GM12873 (cell line): Measurements from ENCODE around the gene XCL2.

Experiments used
- CTCF ChIP-seq: IDR thresholded peaks from 2 replicates; pipeline ENCODE4 v1.5.1; 2012; ENCODE audit warnings: low read depth, mild to moderate bottlenecking, moderate library complexity, low read length, control low read depth; ENCODE audit not compliant: insufficient read depth; ENCODE audit errors: missing control alignments

Gene XCL2

GRCh38 chr1:168567568-168567967 lies 23.8 kb upstream of the XCL2 start:
- no peak for TF ChIP-seq CTCF

- no peak for TF ChIP-seq CTCF
Observed at GRCh38 chr1:168567007-168567406, 23.2 kb upstream of the XCL2 start.

- no peak for TF ChIP-seq CTCF
Observed at GRCh38 chr1:168565825-168566224, 22.0 kb upstream of the XCL2 start.

GRCh38 chr1:168561989-168562388 lies 18.2 kb upstream of the XCL2 start:
- no peak for TF ChIP-seq CTCF

GRCh38 chr1:168560370-168560769 lies 16.6 kb upstream of the XCL2 start:
- TF ChIP-seq CTCF: no peak

- no peak for TF ChIP-seq CTCF
Observed at GRCh38 chr1:168556647-168557046, 12.8 kb upstream of the XCL2 start.

GRCh38 chr1:168555508-168556046 lies 11.8 kb upstream of the XCL2 start:
- no peak for TF ChIP-seq CTCF
